Amniotic stem cell (primary cell): Measurements from ENCODE around the gene BIN2.

ENCODE experiments used
- DNase-seq: peaks from one replicate; lab custom pipeline; 2025; lab: John Stamatoyannopoulos, UW

BIN2 gene

DNA sequence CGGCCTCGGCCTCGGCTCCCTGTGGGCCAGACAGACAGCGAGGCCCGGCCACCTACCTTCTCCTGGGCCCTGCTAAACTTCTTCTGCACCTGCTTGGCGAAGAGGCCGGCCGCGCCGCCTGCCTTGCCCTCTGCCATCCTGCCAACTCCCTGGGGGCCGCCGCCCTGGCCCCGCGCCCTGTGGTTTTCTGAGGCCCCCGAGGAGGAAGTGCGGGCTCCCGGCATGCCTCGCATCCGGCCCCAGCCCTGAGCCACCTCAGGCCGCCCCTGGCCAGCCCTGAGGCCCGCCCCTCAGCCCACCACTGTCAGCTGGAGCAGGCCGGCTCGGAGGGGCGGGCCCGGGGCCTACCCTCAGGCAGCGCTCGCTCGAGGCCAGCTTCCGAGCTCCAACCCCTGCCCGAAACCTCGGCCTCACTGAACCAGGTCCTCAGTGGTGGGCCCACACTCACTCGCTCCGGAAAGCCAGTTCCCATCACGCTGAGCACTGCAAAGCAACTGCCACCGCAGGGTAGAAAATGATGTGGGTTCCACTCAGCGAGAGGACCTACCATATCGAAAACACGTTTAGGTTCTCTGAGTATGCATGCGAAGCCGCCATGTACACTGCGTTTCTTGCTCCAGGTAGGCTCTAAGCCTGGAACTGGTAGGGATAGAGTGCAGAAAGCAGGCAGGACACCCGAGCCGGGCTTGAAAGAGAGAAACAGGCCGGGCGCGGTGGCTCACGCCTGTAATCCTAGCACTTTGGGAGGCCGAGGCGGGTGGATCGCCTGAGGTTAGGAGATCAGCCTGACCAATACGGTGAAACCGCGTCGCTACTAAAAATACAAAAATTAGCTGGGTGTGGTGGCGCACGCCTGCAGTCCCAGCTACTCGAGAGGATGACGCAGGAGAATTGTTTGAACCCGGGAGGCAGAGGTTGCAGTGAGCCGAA is at the start of gene BIN2:
TSS of gene BIN2 (minus strand) at position 209 of the 930 bp plus-strand sequence. CDS start at position 137, 72 bp downstream.
- no peak for DNase-seq

DNA sequence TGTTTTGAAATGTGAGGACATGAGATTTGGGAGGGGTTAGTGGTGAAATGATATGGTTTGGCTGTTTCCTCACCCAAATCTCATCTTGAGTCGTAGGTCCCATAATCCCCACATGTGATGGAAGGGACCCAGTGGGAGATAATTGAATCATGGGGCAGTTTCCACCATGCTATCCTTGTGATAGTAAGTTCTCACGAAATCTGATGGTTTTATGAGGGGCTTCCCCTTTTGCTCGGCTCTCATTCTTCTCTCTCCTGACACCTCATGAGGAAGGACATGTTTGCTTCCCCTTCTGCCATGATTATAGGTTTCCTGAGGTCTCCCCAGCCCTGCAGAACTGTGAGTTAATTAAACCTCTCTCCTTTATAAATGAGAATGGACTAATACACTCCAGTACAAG is 49.2 kb upstream of the BIN2 start:
- no peak for DNase-seq

DNA sequence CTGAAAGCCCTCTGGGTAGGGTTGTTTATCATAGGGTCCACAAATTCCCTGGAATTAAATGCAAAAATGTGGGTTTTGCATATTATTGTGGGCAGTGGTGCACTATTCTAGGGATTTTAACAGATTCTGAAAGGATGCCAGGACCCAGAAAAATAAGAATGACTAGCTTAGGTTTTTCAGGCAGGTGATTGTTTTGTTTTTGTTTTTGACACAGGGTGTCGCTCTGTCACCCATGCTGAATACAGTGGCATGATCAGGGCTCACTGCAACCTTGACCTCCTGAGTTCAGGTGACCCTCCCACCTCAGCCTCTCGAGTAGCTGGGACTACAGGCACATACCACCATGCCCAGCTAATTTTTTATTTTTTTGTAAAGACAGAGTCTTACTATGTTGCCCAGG is 48.0 kb upstream of the BIN2 start:
- DNase-seq, result no peak

DNA sequence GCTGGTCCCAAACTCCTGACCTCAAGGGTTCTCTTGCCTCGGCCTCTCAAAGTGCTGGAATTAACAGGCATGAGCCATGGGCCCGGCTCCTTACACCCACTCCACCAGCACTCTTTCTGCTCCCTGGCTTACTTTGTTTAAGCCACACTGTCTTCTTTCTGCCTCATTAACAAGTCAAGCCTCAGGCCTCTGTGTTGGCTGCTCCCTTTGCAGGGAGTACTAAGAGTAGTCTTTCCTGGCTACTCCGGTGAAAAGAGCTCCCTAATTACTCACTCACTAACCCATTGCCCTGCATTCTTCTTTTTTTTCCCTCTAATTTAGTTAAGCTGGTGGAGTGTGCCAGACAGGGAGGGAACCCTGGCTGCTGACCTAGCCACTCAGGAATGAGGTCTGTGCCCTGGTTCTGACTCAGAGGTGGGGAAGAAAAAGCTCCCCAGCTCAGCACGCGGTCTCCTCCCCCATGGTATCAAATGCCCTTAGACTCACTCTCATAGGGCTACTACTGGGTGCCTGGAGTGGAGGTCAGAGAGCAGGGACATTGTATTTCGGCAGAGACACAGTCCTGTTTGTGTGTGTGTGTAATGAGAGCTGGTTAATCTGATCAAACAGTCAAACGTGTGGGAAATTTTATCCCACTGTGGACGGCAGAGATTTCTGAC is 47.5 kb upstream of the BIN2 start:
- peak; percentile 88 for DNase-seq

DNA sequence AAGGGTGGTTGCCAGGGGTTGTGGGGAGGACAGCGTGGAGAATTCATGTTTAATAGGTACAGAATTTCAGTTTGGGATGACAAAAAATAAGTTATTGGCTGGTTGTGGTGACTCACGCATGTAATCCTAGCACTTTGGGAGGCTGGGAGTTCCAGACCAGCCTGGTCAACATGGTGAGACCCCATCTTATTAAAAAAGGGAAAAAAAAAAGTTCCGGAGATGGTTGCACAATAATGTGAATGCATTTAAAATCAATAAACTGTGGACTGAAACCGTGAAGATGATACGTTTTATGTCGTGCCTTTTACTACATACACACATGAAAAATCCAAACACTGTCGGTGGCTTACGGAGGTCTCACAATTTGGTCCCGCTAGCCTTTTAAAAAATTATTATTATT is 46.7 kb upstream of the BIN2 start:
- DNase-seq, result no peak

DNA sequence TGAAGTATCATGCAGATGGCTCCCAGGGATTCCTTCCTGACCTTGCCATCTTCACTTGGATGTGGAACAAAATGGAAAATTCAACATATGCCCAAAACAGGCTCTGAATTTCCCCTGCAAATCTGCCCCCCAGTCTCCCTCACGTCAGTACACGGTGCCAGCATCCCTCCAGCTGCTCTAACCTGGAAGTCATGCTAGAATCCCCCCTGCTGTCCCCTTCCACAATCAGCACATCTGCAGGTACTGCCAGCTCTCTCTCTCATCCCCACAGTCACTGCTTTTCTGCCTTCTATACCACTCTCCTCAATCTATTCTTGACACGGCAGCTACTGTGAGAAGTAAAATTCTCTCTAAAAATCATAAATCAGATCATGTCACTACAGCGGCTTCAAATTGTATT is 45.6 kb upstream of the BIN2 start:
- DNase-seq, result no peak

DNA sequence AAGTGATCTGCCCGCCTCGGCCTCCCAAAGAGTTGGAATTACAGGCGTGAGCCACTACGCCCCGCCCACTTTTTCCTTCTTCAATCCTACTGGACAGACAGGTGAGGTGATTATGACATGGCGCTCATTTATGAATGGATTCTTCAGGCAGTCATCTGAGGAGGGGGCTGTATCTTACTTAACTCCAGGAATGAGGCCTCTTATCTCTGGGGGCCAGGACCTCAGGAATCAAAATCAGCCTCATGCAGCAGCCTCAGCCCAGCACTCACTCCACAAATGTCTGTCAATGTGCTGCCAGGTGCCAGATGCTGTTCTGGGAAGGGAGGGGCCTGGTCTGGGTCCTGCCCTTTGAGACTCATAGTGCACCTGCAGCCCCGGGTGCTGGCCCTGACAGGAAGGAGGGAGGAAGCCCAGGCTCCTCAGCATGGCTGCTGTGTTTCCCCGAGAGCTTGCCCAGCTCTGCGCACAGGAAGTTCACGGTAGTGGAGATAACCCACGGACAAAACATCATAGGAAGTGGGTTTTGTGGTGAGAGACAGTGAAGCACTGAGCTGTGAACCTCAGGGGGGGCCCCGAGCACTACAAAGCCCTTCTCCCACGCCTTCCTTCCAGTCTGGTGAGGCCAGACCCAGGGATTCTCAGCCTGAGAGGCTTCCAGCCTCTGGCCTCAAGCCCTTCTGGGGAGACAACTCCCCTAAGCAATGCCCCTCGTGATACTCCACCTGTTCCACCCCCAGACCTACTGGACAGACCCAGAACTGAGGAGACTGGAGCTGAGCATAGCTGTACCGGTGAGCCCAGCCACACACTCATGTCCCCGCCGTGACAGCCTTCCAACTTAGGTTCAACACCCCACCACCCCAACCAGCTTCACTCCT is 44.9 kb upstream of the BIN2 start:
- DNase-seq, result no peak

DNA sequence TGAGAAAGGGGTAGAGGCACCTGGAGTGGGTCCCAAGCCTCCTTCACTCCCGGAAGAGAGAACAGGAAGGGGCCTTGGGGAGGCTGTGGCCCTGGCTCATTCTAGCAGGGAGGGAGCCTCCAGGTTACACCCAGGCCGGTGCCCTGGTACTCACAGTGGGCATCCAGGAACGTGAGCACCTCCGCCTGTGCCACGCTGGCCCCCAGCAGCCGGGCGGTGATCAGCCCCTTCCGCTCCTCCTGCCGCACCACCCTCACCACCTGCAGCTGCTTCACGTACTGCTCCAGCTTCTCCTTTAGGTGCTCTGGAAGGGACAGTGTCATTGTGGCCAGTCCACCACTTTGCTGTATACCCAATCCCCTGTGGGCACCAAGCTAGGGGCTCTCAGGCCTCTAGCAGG is 41.3 kb upstream of the BIN2 start:
- DNase-seq, result no peak

DNA sequence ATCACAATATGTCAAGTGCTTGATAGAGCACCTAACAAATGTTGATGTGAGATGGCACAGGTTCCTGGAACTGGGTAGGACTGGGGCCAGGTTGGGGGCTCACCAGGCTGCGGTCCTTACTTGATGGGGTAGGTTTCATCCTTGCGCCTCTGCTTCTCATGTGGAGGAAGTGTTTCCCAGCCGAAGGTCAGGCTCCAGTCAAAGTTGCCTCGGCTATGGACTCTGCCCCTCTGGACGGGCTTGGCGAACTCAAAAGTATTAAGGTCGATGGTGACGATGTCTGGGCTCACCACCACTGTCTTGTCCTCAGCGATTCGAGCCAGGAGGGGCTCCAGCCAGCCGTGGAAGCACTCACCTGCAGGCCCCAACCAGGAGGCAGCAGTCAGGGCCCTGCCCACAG is 40.0 kb upstream of the BIN2 start:
- no peak for DNase-seq

DNA sequence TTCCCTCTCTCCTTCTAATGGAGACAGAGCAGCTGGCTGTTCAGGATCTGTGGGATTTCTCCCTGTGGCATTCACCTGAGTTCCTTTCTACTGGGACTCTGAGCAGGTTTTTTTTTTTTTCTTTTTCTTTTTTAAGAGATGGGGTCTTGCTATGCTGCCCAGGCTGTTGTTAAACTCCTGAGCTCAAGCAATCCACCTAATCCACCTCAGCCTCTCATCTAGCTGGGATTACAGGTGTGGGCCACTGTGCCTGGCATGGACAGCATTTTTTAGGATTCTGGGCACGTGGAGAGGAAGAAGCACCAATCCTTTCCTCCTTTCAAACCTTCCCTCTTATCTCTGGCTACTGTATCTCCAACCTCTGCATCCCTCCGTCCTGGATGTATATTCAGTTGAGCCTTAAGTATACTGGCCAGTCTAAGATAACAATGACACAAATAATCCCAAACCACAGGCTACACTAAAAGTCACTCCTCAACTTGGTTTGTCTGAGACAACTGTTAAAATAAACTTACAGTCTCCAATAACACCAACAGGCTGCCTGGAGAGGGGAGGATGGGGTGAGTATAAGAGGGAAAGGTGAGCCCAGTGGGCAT is 38.9 kb upstream of the BIN2 start:
- no peak for DNase-seq

DNA sequence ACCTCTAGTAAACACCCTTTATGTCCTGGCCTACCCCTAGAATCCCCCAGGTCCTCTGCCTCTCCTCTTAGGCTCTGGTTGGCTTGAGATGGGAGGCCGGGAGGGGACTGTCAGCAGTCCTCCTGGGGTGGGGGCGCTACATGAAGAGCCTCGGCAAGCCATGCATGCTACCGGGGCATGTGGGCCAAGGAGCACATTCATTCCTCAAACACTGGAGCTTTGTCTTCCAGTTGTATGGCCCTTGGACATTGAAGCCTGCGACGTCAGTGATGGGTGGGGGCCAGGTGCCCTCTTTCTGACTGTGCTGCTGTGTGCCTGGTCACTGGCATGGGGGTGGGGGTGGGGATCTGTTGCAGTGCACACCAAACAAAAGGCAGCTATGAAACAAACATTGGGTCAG is 38.3 kb upstream of the BIN2 start:
- DNase-seq, result no peak

DNA sequence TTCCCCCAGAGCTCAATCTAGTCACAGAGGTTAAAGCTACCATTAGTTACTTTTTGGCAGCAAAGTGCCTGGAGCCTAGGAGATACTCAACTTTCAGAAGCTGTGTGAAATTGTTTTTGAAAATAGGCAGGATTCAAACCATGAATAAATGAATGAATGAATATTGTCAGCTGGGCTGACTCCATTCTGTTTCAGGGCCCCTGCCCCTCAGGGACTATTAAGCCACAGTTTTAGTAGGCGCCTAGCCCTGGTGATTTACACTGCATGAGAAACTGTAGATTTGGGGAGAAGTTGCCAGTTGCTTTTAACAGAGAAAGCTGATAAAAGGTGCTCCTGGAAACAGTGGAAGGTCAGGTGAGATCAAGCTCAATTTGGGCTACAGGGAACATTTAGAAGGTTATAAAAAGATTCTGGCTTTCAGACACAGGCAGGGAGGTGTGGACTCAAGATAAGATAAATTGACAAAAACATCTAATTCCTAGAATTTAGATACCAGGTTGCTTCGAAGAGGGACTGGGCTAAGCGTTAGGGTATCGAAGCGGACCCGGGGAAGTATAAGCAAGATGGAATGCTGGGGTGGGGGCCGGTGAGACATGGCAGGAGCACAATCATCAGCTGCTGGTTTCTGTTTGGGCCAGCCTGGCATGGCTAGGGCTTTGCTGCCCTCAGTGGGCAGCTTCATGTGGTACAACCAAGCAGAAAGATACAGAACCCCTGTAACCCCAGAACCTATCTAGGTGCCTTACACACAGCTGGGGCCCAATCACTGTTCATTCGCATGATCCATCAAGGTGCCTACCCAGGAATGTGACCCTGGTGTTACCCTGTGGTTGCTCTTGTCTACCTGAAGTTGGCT is 37.4 kb upstream of the BIN2 start:
- no peak for DNase-seq

DNA sequence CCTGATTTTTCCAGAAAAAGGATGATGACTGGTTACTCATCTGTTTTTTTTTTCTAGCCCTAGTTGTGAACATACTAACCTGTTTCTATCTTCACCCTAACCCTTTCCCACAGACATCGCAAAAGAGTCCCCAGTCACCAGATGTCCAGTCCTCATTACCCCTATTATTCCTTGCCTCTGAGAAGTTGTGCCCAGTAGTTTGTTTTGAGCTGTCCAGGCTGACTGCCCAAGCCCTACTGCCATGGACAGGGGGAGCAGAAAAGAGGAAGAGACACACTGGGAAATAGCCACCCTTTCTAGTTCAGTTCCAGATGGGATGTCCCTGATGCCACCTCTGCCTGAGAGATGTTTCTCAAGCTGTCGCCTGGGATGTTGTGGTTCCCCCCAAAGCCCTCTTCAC is 36.3 kb upstream of the BIN2 start:
- DNase-seq, result no peak

DNA sequence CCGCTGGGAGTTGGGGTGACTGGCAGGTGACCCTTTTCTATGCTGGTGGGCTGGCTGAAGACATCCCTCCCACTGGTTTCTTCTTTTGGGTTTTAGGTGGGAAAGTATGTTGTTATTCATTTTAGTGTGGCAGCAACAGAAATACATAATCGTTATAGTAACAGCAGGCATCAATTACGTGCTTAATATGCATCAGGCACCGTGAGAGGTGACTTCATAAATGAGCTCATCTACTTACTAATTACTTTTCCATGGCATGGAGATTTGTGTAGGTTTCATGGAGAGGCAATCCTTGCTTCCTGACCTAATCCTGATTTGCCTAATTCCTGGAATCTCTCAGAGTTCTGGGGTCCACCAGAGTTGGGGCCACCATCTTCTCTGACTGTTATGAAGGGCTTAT is 35.9 kb upstream of the BIN2 start:
- no peak for DNase-seq

DNA sequence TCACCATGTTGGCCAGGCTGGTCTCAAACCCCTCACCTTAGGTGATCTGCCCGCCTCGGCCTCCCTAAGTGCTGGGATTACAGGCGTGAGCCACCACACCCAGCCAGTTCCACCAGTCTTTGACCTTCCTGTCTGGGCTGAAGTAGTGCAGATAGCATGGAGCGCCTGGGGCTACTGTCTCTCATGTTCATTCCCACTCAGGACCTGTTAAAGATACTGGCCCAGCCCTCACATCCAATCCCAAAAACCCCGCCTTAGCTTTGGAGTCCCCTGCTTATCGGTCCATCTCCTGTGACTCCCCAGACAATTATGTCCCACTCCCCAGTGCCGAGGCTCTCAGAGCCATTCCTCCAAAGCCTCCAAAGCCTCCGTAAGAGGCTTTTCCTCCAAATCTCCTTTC is 34.5 kb upstream of the BIN2 start:
- DNase-seq, result no peak

DNA sequence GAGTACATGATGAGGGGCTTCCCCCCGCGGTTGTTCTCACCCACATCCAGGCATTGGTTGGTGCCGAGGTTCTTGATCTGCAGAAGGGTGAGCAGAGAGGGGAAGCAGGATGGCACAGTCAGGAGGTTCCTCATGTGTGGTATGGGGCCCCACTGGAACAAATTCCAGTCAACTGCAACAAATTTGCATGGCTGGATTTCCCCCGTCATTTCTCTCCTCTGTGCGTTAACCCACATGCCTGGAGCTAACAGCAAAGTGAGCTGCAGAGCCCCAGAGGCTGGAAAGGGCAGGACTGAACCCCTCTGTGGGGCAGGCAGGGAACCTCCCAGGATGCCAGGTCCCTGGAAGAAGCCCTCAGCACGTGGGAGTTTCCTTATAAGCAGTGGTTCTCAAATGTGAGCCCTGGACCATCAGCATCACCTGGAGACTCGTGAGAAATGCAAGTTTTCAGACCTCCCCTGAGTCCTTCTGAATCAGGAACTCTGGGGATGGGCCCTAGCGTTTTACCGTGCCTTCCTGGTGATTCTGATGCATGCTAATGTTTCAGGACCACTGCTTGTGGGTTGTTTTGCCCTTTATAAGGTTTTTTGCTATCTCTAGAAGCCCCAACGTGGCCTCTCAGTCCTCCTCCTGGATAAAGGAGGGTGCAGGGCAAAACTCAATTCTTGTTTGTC is 33.5 kb upstream of the BIN2 start:
- no peak for DNase-seq

DNA sequence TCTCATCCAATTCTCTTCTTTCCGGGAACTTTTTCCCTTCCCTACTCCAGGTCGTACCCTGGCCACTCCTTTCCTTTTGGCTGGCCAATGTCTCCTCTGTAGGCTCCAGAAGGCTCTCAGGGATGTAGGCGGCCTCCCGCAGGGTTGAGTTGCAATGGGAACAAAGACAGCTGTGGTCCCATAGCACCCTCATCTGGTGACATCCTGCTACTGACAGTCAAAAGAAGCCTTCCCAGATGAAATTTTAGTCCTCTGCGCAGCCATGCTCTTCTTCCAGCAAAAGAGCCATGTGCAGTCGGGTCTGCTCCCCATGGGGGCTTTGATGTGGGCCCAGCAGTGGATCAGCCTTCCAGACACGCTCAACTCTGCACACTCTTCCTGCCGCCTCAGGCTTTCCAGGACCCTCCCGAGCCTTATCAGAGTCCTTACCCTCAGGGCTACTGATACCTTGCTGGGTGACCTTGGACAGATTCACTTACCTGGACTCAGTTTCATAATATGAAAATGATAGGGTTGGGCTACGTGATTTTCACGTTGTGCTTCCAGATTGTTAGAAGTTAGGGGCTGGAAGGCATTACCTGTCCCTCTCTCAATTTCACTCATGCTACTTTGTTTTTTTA is 28.0 kb upstream of the BIN2 start:
- DNase-seq, result no peak

DNA sequence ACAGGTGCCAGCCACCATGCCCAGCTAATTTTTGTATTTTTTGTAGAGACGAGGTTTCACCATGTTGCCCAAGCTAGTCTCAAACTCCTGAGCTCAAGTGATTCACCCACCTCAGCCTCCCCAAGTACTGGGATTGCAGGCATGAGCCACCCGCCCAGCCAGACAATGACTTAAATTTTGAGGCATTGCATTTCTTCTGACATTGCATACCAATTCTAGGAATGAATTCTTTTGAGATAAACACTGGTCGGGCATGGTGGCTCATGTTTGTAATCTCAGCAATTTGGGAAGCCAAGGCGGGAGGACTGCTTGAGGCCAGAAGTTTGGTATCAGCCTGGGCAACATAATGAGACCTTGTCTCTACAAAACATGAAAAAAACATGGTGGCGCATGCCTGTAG is 25.1 kb upstream of the BIN2 start:
- peak; percentile 53 for DNase-seq

DNA sequence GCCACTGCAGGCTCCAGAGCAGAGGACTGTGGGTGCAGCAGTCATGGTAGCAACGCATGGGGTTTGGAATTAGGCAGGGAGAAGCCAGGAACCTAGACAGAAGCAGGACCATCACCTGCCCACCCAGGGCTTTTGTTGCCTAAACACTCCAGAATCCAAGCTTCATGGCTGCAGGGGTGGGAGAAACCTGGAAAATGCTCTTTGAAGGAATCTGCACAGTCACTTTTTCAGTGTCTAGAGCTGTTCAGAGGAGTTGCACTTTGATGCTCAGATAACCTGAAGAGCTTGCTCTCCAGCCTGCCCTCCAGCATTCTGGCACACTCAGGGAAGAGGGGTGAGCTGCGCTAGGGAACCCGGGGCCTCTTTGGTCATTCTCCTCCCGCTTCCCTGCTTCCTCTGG is 24.1 kb upstream of the BIN2 start:
- DNase-seq, result no peak

DNA sequence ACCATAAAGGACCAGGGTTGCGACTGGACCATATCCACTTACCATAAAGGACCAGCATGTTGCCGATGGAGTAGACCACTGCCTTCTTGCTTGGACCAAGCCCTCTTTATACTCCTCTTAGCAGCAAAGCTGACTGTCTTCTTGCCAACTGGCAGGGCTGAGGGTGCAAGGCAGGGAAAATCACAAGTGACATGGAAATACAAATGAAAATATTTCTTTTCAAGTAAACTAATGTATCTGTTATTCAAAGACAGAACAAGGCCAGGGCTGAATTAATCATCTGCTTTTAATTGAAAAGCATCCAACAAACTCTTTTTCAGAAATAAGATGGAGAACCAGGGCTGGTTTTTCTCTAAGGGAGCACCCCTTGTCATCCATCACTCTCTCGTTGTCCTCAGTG is 22.6 kb upstream of the BIN2 start, which contains the start of gene CELA1:
TSS of gene CELA1 (minus strand) at position 99 of the 400 bp plus-strand sequence. CDS start at position 58, 41 bp downstream.
- DNase-seq, result no peak
